SK-N-SH (cell line): ENCODE data around the gene COG2. TPM values are rescaled to one million over a fixed set of nuclear protein-coding genes. Genes with fewer than 3 reads are reported as not detected.

ENCODE experiments used
- CTCF ChIA-PET: fragments of 300-600, 350-600 bp; formaldehyde crosslinking; extraction: SDS; loops from one replicate; lab custom pipeline; 2021; lab: Yijun Ruan, JAX
- POLR2A ChIA-PET: fragments of 350-600 bp; sonication (Branson Sonifier 250); formaldehyde crosslinking; extraction: SDS; loops from one replicate; lab custom pipeline; 2020; ENCODE audit warnings: antibody characterized with exemption, inconsistent platforms; lab: Yijun Ruan, JAX
- DNase-seq: peaks from one replicate; pipeline ENCODE4 v3.0.0; 2012
- H2AFZ ChIP-seq: fragments of 200-600 bp; sonication (generic); 2 replicates; pipeline ENCODE4 v1.8.1; 2016; ENCODE audit warnings: antibody characterized with exemption, mild to moderate bottlenecking, low read depth
- H3F3A ChIP-seq: fragments of 200-600 bp; sonication (generic); replicated peaks from 2 replicates; pipeline ENCODE3; 2016; ENCODE audit warnings: antibody characterized with exemption, mild to moderate bottlenecking; ENCODE audit not compliant: insufficient read depth
- H3K27ac ChIP-seq, 2 experiments: fragments of 200-500 bp in 1 of 2; fragments of 200-600 bp in 1 of 2; sonication (Bioruptor generic) in 1 of 2; sonication (generic), shearing (Covaris generic) in 1 of 2; 2 replicates each; pipeline versions ENCODE4 v1.5.1 to v1.6.1; 2014 to 2016; ENCODE audit warnings: low read depth in 2 of 2, inconsistent platforms in 1 of 2, low read length in 1 of 2, mild to moderate bottlenecking in 1 of 2, mixed read lengths in 1 of 2
- H3K27me3 ChIP-seq: fragments of 200-600 bp; sonication (generic), shearing (Covaris generic); 2 replicates; pipeline ENCODE4 v1.6.1; 2016; ENCODE audit warnings: mixed run types; ENCODE audit not compliant: insufficient read depth
- H3K36me3 ChIP-seq, 2 experiments: fragments of 200-500 bp in 1 of 2; fragments of 200-600 bp in 1 of 2; sonication (Bioruptor generic) in 1 of 2; sonication (generic) in 1 of 2; replicated peaks in 1 of 2; 2 replicates each; pipeline versions ENCODE3 to v1.5.1; 2014 to 2016; ENCODE audit warnings: low read length in 1 of 2, mild to moderate bottlenecking in 1 of 2; ENCODE audit not compliant: insufficient read depth in 2 of 2, control insufficient read depth in 1 of 2
- H3K4me1 ChIP-seq, 2 experiments: fragments of 200-500 bp in 1 of 2; fragments of 200-600 bp in 1 of 2; sonication (Bioruptor generic) in 1 of 2; sonication (generic), shearing (Covaris generic) in 1 of 2; 2 replicates each; pipeline versions ENCODE4 v1.5.1 to v1.6.1; 2014 to 2016; ENCODE audit warnings: low read depth in 1 of 2, low read length in 1 of 2, mixed run types in 1 of 2; ENCODE audit not compliant: insufficient read depth in 2 of 2, control insufficient read depth in 1 of 2
- H3K4me2 ChIP-seq: fragments of 200-600 bp; sonication (generic), shearing (Covaris generic); 2 replicates; pipeline ENCODE4 v1.6.1; 2017; ENCODE audit warnings: mixed run types
- H3K4me3 ChIP-seq, 2 experiments: fragments of 200-500 bp in 1 of 2; fragments of 200-600 bp in 1 of 2; sonication (Bioruptor generic) in 1 of 2; sonication (generic), shearing (Covaris generic) in 1 of 2; 2 replicates each; pipeline versions ENCODE4 v1.5.1 to v1.8.1; 2014 to 2016; ENCODE audit warnings: low read depth in 2 of 2, inconsistent platforms in 1 of 2, low read length in 1 of 2, mild to moderate bottlenecking in 1 of 2, mixed read lengths in 1 of 2, moderate library complexity in 1 of 2
- H3K79me2 ChIP-seq: fragments of 200-600 bp; sonication (generic); 2 replicates; pipeline ENCODE4 v1.8.1; 2017; ENCODE audit warnings: mild to moderate bottlenecking; ENCODE audit not compliant: insufficient read depth
- H3K9ac ChIP-seq: fragments of 200-600 bp; sonication (generic); 2 replicates; pipeline ENCODE4 v1.6.1; 2017; ENCODE audit warnings: mixed run types
- H3K9me2 ChIP-seq: fragments of 200-600 bp; sonication (generic); 2 replicates; pipeline ENCODE4 v1.6.1; 2017; ENCODE audit warnings: mixed run types
- H3K9me3 ChIP-seq: fragments of 200-600 bp; sonication (generic); 2 replicates; pipeline ENCODE4 v1.6.1; 2017; ENCODE audit warnings: mixed run types, mild to moderate bottlenecking, moderate library complexity
- H4K20me1 ChIP-seq: fragments of 200-600 bp; sonication (generic); 2 replicates; pipeline ENCODE4 v1.6.1; 2017; ENCODE audit warnings: mild to moderate bottlenecking, mixed run types; ENCODE audit not compliant: insufficient read depth
- CHD2 ChIP-seq: fragments of 150-350 bp; IDR thresholded peaks from 2 replicates; pipeline ENCODE4 v1.6.1; 2018; ENCODE audit warnings: low read length; ENCODE audit not compliant: partially characterized antibody
- ELF1 ChIP-seq: IDR thresholded peaks from 2 replicates; pipeline ENCODE4 v1.4.0; 2012
- EZH2phosphoT487 ChIP-seq: fragments of 200-600 bp; sonication (generic); IDR thresholded peaks from 2 replicates; pipeline ENCODE4 v1.6.1; 2017; ENCODE audit warnings: low read depth, mixed run types, mild to moderate bottlenecking, antibody characterized with exemption, moderate library complexity, borderline replicate concordance
- FOXJ3 ChIP-seq: sonication (generic); formaldehyde crosslinking; IDR thresholded peaks from 2 replicates; pipeline ENCODE4 v1.5.1; 2020; ENCODE audit warnings: mild to moderate bottlenecking, missing genetic modification reagents
- GABPA ChIP-seq: IDR thresholded peaks from 2 replicates; pipeline ENCODE4 v1.4.0; 2012; ENCODE audit warnings: low read depth, mild to moderate bottlenecking
- GATA2 ChIP-seq: sonication (generic); formaldehyde crosslinking; IDR thresholded peaks from 2 replicates; pipeline ENCODE4 v1.5.0; 2020; ENCODE audit warnings: mild to moderate bottlenecking, missing genetic modification reagents
- MEF2A ChIP-seq: IDR thresholded peaks from 2 replicates; pipeline ENCODE4 v1.4.0; 2012; ENCODE audit warnings: low read depth, borderline replicate concordance
- MXI1 ChIP-seq: IDR thresholded peaks from 2 replicates; pipeline ENCODE4 v1.6.1; 2012; ENCODE audit warnings: mild to moderate bottlenecking, low read depth, low read length, improper control_type of control experiment
- POLR2AphosphoS5 ChIP-seq: IDR thresholded peaks from 2 replicates; pipeline ENCODE4 v1.6.1; 2012; ENCODE audit warnings: low read depth, low read length
- RAD21 ChIP-seq: IDR thresholded peaks from 2 replicates; pipeline ENCODE4 v1.6.1; 2012; ENCODE audit warnings: mild to moderate bottlenecking, low read length
- RFX5 ChIP-seq: IDR thresholded peaks from 2 replicates; pipeline ENCODE4 v1.6.1; 2012; ENCODE audit warnings: mild to moderate bottlenecking, improper control_type of control experiment, low read length
- RXRA ChIP-seq: IDR thresholded peaks from 2 replicates; pipeline ENCODE4 v1.4.0; 2012; ENCODE audit warnings: low read depth, mild to moderate bottlenecking, borderline replicate concordance
- SIN3A ChIP-seq: IDR thresholded peaks from 2 replicates; pipeline ENCODE4 v1.6.1; 2012; ENCODE audit warnings: low read depth, mild to moderate bottlenecking, low read length, moderate library complexity, borderline replicate concordance
- SMC3 ChIP-seq: IDR thresholded peaks from 2 replicates; pipeline ENCODE4 v1.6.1; 2012; ENCODE audit warnings: low read depth, low read length, improper control_type of control experiment
- USF1 ChIP-seq: IDR thresholded peaks from 2 replicates; pipeline ENCODE4 v1.4.0; 2012; ENCODE audit warnings: low read depth, borderline replicate concordance
- USF2 ChIP-seq: fragments of 150-350 bp; IDR thresholded peaks from 2 replicates; pipeline ENCODE4 v1.6.1; 2017; ENCODE audit warnings: antibody characterized with exemption, low read length, low read depth, borderline replicate concordance
- ZBTB33 ChIP-seq: IDR thresholded peaks from 2 replicates; pipeline ENCODE4 v1.4.0; 2012; ENCODE audit warnings: low read depth, borderline replicate concordance
- WGBS: methylation state at CpG from one replicate; pipeline ENCODE4 v1.1.6; 2017; ENCODE audit warnings: low lambda C conversion rate; 5-methylcytosine and 5-hydroxymethylcytosine counted together
- polyA plus RNA-seq, 3 experiments: library from polyadenylated mRNA; depleted of rRNA; stranded (reverse); fragments of >200 nt; gene quantifications; 2 replicates each; pipeline ENCODE4 v1.2.3, GENCODE V29; 2012
- TF ChIP-seq, protein P1 (sequence below): IDR thresholded peaks from 2 replicates; pipeline ENCODE4 v1.4.0; 2012; ENCODE audit warnings: low read depth
- TF ChIP-seq, protein P2 (sequence below): fragments of 150-350 bp; IDR thresholded peaks from 2 replicates; pipeline ENCODE4 v1.6.1; 2016; ENCODE audit warnings: mild to moderate bottlenecking, low read depth, low read length

The COG2 gene
- polyA plus RNA-seq, 1 of the 3 experiments (the other 2 are of a cell fraction): 11.0 TPM

DNA sequence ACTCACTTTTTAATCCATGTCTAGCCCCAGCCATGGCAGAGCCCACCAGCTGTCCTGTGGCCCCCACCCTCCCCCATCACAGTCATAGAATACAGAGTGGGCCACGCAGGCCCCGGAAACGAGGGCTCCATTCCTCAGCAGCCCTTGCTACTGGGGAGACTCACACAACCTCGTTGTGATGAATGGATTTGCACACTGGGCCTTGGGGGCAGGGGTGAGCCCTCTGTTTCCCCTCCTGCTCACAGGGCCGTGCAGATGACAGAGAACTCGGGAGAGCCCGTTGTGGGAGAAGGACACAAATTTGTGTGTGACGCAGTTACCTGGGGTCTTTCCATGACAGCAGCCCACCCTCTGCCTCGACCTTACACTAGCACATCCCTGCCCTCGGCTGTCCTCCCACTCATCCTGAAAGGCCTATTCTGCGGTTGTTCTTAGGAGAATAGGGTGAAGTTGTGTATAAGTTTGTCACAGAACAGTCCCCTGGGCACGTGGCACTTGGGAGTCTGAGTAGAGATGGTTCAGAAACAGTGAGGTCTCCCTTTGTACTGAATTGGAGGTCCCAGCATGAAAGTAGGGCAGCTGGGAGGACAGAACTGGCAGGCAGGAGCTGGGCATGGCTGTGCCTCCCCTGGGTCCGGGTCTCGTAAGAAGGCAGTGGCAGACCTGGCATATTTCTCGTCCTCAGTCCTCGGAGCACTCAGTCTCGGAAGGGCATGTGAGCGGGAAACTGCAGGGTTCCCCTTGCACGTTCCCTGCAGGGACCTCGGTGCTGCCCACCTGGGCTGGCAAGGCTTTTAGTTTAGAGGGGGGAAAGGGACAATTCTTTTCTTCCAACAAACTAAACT is 64.8 kb downstream of the COG2 start (continued):
- TF ChIP-seq, protein P1, sequence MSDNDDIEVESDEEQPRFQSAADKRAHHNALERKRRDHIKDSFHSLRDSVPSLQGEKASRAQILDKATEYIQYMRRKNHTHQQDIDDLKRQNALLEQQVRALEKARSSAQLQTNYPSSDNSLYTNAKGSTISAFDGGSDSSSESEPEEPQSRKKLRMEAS: no peak
- no peak for TF ChIP-seq MEF2A
- TF ChIP-seq RXRA: no peak

GRCh38 chr1:230707732-230708630 is 65.7 kb downstream of the COG2 start:
- CTCF ChIA-PET: no interaction called here
- H2AFZ ChIP-seq: no peak overlapping the region
- POLR2A ChIA-PET: no interaction called here
- no peaks in the 10 kb centered on the region for H3K9me3 ChIP-seq
- no peaks in the 10 kb centered on the region for H3K9me2 ChIP-seq
- no peaks in the 10 kb centered on the region for H3K79me2 ChIP-seq
- DNase-seq: no peak
- H3K4me2 ChIP-seq: no peak overlapping the region
- no peak overlapping the region for H3K27ac ChIP-seq
- no peak overlapping the region for H3K4me3 ChIP-seq
- no peak overlapping the region for H3K9ac ChIP-seq
- H4K20me1 ChIP-seq: no peaks in the 10 kb centered on the region
- no peaks in the 10 kb centered on the region for H3K36me3 ChIP-seq
- H3F3A ChIP-seq: no peaks in the 10 kb centered on the region
- WGBS: 65% methylated on average over 20 of the region's 22 CpGs
- H3K4me1 ChIP-seq: no peaks in the 10 kb centered on the region
- TF ChIP-seq MXI1 (no peak), RAD21 (no peak), ELF1 (no peak), SIN3A (no peak), CHD2 (no peak), POLR2AphosphoS5 (no peak), EZH2phosphoT487 (no peak), GATA2 (no peak), ZBTB33 (no peak), GABPA (no peak), USF2 (no peak), RFX5 (no peak), MEF2A (no peak), SMC3 (no peak), FOXJ3 (CRISPR knock-in tag) (no peak), USF1 (no peak)
- TF ChIP-seq, protein P2, sequence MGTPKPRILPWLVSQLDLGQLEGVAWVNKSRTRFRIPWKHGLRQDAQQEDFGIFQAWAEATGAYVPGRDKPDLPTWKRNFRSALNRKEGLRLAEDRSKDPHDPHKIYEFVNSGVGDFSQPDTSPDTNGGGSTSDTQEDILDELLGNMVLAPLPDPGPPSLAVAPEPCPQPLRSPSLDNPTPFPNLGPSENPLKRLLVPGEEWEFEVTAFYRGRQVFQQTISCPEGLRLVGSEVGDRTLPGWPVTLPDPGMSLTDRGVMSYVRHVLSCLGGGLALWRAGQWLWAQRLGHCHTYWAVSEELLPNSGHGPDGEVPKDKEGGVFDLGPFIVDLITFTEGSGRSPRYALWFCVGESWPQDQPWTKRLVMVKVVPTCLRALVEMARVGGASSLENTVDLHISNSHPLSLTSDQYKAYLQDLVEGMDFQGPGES: no peak
- H3K27me3 ChIP-seq: no peaks in the 10 kb centered on the region
